Neuron (in vitro differentiated cells): Measurements from ENCODE around the gene PITPNB.

Source experiments
- H2AFZ ChIP-seq: one replicate; pipeline ENCODE4 v1.6.1; 2013; ENCODE audit warnings: low read depth, mild to moderate bottlenecking, inconsistent platforms, low read length, moderate library complexity
- H3K27me3 ChIP-seq: one replicate; pipeline ENCODE4 v1.6.1; 2013; ENCODE audit warnings: low read length; ENCODE audit not compliant: insufficient read depth
- H3K36me3 ChIP-seq: one replicate; pipeline ENCODE4 v1.6.1; 2013; ENCODE audit warnings: low read length; ENCODE audit not compliant: insufficient read depth
- H3K4me1 ChIP-seq: one replicate; pipeline ENCODE4 v1.6.1; 2013; ENCODE audit warnings: low read length; ENCODE audit not compliant: insufficient read depth
- H3K4me3 ChIP-seq: 2 replicates; pipeline ENCODE4 v1.5.1; 2013; ENCODE audit warnings: mild to moderate bottlenecking, low read length, moderate library complexity
- H3K9me3 ChIP-seq: one replicate; pipeline ENCODE4 v1.6.1; 2013; ENCODE audit warnings: low read length

PITPNB gene

GRCh38 chr22:27816552-27816951 is 102.5 kb downstream of the PITPNB start:
- Histone ChIP-seq H3K27me3 (no peaks in the 10 kb centered on the region), H3K36me3 (no peaks in the 10 kb centered on the region), H3K4me1 (peaks cover 4% of the 10 kb centered on the region), H3K9me3 (no peaks in the 10 kb centered on the region), H3K4me3 (no peak overlapping the region), H2AFZ (no peak overlapping the region)

DNA sequence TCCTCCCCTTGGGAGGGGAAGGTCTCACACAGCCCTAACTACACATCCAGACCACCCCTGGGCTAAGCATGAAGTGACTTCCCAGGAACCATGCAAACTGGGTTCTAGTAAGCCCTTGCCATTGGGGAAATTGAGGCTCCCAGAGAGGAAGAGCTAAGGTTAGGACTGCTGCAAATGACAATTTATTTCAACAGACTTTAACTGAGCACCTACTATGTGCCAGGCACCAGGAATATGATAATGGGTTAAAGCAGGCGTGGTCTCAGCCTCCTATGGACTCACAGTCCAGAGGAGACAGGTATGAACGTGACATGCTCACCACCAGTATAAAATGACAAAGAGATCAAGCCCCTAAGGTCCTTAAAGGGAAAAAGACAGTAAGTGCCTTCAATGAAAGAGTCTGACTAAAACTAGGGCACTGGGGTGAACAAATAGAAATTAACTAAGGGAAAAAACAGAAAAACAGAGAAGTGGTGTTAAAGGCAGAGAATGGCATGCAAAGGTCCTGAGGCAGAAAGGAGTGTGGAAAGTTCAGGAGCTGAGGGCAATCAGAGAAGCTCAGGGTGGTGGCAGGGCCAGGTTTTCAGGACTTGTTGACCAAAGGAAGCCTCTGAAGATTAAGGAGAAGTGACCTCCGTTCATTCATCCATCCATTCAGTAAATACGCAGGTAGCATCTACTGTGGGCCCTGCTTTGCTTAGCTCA is 103.1 kb downstream of the PITPNB start:
- no peaks in the 10 kb centered on the region for H3K9me3 ChIP-seq
- no peaks in the 10 kb centered on the region for H3K27me3 ChIP-seq
- H3K4me1 ChIP-seq: peaks cover 7% of the 10 kb centered on the region
- H3K4me3 ChIP-seq: no peak overlapping the region
- no peak overlapping the region for H2AFZ ChIP-seq
- H3K36me3 ChIP-seq: no peaks in the 10 kb centered on the region

- H3K9me3 ChIP-seq: no peaks in the 10 kb centered on the region
- no peak overlapping the region for H3K4me3 ChIP-seq
- peaks cover 15% of the 10 kb centered on the region for H3K4me1 ChIP-seq
These were observed 104.1 kb downstream of the PITPNB start for GRCh38 chr22:27814993-27815392.

DNA sequence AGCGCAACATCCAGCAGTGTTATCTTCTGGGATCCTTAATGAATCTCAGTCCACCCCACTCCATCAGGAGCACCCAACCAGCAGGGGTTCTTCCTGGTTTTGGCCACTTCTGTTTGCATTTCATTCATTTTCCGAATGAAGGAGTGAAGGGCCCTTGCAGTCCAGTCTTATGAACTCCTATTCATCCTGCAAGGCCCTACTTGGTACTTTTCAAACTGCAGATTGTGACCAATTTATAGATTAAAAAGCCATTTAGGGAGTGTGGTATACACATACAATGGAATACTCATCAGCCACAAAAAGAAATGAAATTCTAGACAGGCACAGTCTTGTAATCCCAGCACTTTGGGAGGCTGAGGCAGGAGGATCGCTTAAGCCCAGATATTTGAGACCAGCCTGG is 107.3 kb downstream of the PITPNB start:
- Histone ChIP-seq H2AFZ (no peak overlapping the region), H3K9me3 (no peaks in the 10 kb centered on the region), H3K36me3 (no peaks in the 10 kb centered on the region), H3K27me3 (no peaks in the 10 kb centered on the region), H3K4me3 (no peak overlapping the region), H3K4me1 (peaks cover 24% of the 10 kb centered on the region)

More at GRCh38 chr22:27814993-27815392, 104.1 kb downstream of the PITPNB start:
- no peak overlapping the region for H2AFZ ChIP-seq
- no peaks in the 10 kb centered on the region for H3K27me3 ChIP-seq
- H3K36me3 ChIP-seq: no peaks in the 10 kb centered on the region

DNA sequence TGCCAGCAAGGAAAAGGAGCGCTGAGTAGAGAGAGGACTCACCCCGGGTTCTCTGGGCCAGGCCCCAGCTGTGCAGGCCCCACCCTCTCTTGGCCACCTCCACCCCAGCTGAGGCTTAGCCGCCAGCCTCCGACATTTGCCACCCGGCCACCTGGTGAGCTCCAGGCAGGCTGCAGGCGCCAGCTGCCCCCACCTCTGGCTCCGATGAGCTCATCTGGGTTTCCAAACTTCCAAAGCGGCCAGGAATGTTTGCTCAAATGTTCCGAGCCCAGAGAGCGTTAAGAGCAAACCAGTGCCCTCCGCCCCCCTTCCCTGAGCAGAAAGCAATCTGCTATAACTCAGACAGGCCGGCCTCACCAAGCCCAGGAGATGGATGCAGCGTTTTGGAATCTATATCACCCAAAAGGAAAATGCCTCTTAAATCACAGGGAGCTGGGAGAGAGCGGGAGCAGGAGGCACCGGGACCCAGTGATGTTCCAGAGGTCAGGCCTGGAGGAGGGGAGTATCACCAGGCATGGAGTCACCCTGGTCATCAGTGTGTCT is 108.4 kb downstream of the PITPNB start:
- Histone ChIP-seq H3K9me3 (no peaks in the 10 kb centered on the region), H3K4me1 (peaks cover 24% of the 10 kb centered on the region), H3K36me3 (no peaks in the 10 kb centered on the region), H3K4me3 (no peak overlapping the region), H2AFZ (no peak overlapping the region), H3K27me3 (no peaks in the 10 kb centered on the region)

DNA sequence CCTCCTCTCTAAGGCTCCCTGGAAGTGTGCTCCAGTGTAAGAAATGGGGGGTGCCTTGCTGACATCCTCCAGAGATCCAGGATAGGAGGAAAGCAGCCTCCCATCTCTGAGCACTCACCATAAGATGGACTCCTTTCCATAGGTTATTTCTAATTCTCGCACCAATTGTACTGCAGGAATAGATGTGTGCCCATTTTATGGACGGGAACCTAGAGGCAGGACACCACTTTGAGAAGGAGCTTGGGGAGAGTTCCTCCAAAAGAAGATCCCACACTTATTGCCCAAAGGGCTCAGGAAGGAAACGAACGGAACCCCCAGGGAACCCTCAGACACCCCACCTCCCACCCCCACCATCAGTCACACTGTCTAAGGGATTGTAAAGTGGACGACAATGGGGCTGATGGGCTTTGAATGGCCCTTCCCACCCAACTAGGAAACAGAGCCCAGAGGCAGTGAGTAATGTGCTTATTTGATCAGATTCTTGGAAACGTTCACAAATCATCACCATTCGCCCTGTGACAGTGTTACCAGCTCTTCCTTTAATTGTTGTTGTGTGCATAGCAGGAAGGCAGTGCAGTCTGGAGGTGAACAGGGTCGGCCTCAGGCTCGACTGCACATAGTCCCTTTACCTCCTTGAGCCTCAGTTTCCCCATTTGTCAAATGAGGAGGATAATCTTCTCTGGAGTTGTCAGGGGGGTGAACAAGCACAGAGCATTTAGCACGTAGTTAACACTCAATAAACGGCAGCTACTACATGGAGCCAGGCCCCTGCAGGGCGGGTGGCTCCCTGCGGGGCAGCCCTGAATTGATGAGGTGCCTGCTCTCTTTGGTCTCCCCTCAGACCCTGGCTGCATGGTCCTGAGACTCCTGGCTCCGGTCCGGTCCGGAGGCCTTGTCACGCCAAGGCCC is 109.1 kb downstream of the PITPNB start:
- H3K36me3 ChIP-seq: no peaks in the 10 kb centered on the region
- peaks cover 26% of the 10 kb centered on the region for H3K4me1 ChIP-seq
- no peak overlapping the region for H2AFZ ChIP-seq
- no peaks in the 10 kb centered on the region for H3K27me3 ChIP-seq
- no peak overlapping the region for H3K4me3 ChIP-seq
- H3K9me3 ChIP-seq: no peaks in the 10 kb centered on the region

- no peak overlapping the region for H3K4me3 ChIP-seq
- H3K4me1 ChIP-seq: peaks cover 33% of the 10 kb centered on the region
- no peaks in the 10 kb centered on the region for H3K9me3 ChIP-seq
- no peak overlapping the region for H2AFZ ChIP-seq
- H3K36me3 ChIP-seq: no peaks in the 10 kb centered on the region
- H3K27me3 ChIP-seq: no peaks in the 10 kb centered on the region
These were observed 109.8 kb downstream of the PITPNB start for GRCh38 chr22:27809226-27809603.

DNA sequence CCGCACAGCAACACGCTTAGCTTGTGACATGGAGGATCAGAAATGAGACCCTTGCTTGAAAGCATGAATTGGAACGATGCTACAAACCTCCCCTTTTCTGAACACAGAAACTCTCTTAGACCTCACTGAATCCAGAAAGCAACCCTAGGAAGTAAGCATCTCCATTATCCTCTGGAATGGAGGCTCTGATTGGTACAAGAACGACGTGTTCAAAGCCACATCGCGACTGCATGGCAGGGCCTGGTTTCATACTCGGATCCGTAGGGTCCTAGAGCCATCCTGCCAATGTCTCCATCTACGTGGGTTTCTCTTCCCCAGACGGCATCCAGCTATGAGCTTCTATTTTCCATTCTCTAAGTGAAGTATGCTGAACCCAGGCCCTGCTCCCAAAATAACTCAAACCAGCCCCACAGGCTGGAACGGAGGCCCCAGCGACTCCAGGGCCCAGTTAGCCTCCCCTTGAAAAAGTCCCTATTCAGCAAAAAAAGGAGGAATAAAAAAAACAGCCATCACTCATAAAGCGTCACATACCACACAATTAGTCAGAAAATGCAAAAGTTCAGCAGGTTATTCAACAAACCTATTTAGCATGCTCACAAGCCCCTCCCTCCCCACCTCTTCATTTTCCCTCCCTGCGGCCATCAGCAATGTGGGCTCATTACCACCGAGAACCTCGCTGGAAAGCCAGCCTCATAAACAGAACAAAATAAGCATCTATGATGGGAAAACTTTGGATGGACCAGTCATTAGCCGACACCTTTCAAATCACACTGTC is 110.4 kb downstream of the PITPNB start:
- Histone ChIP-seq H2AFZ (no peak overlapping the region), H3K4me3 (no peak overlapping the region), H3K27me3 (no peaks in the 10 kb centered on the region), H3K36me3 (no peaks in the 10 kb centered on the region), H3K9me3 (no peaks in the 10 kb centered on the region), H3K4me1 (peaks cover 38% of the 10 kb centered on the region)

DNA sequence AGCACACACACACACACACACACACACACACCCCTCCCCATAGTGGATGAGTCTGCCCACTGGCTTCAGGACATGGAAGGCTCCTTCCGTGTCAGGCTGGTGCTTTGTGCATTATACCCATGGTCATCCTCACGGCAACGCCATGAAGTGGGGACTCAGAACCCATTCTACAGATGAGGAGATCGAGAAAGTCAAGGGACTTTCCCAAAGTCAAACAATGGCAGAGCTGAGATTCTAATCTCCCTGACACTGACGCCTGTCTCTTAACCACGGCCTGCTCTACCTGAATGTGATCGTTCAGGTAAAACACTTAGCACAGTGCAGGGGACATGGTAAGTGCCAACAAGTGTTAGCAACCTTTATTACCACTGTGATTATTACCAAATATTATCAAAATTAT is 113.2 kb downstream of the PITPNB start:
- Histone ChIP-seq H3K27me3 (no peaks in the 10 kb centered on the region), H3K4me1 (peaks cover 48% of the 10 kb centered on the region), H3K4me3 (no peak overlapping the region)

DNA sequence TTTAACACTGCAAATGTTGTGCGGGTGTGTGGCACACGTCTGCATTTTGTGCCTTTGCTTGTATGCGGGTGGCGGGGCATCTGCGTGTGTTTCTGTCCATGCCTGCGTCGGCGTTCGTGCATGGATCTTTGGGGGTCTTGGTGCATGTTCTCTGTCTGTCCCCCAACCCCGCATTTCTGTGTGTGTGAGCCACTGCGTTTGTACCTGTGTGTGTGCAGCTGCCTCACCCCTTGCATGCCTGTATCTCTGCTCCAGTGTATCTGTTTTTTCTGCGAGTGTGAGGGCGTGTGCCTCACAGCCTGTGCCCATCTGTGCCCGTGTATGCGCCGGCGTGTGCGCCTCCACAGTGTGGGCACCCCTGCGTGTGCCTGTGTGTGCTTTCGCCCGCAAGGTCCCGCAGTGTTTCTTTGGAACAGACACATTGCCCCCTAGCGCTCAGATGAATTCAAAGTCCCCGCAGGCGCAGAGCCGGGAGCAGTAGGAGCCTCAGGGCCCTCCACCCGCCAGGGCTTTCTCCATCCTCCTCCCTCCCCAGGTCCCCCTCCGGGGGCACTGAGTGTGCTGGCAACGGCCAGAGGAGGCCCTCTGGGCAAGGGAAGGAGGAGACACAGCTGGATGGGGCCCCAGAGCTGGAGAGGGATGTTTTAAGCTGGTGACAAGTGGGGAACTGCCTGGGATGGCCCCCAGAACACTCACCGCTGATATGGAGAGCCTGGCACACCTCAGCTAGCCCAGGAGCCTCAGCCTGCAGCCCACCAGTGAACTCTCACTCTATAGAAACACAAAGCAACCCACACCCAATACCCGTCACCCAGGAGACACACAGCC is 114.4 kb downstream of the PITPNB start:
- Histone ChIP-seq H3K9me3 (no peaks in the 10 kb centered on the region), H3K27me3 (no peaks in the 10 kb centered on the region), H3K4me1 (peaks cover 38% of the 10 kb centered on the region), H3K36me3 (no peaks in the 10 kb centered on the region), H3K4me3 (no peak overlapping the region), H2AFZ (no peak overlapping the region)

More for the DNA sequence above, 113.2 kb downstream of the PITPNB start:
- no peaks in the 10 kb centered on the region for H3K9me3 ChIP-seq
- no peaks in the 10 kb centered on the region for H3K36me3 ChIP-seq
- no peak overlapping the region for H2AFZ ChIP-seq

- no peak overlapping the region for H3K4me3 ChIP-seq
- H2AFZ ChIP-seq: no peak overlapping the region
- H3K27me3 ChIP-seq: no peaks in the 10 kb centered on the region
- H3K9me3 ChIP-seq: no peaks in the 10 kb centered on the region
- peaks cover 3% of the 10 kb centered on the region for H3K36me3 ChIP-seq
- H3K4me1 ChIP-seq: peaks cover 38% of the 10 kb centered on the region
These were observed 115.1 kb downstream of the PITPNB start for GRCh38 chr22:27803841-27804415.
